Activated CD4-positive, alpha-beta T cell treated with anti-CD3 and anti-CD28 coated beads, Interleukin-2, amount 10 ng/mL, durations not matched to agents 24 days and 14 days (primary cell): ENCODE results near the gene DDX1. TPM values are rescaled to one million over a fixed set of nuclear protein-coding genes. Genes with fewer than 3 reads are reported as not detected.

Experiments
- DNase-seq: peaks from one replicate; pipeline ENCODE4 v3.0.0; 2022
- H3K27ac Mint-ChIP-seq: one replicate; pipeline ENCODE4 v1.8.0; 2022; ENCODE audit warnings: mild to moderate bottlenecking, mixed read lengths
- H3K27me3 Mint-ChIP-seq: one replicate; pipeline ENCODE4 v1.8.0; 2022; ENCODE audit warnings: mixed read lengths
- H3K36me3 Mint-ChIP-seq: one replicate; pipeline ENCODE4 v1.8.0; 2022; ENCODE audit warnings: low read depth, mild to moderate bottlenecking, mixed read lengths
- H3K4me1 Mint-ChIP-seq: one replicate; pipeline ENCODE4 v1.8.0; 2021; ENCODE audit warnings: mixed read lengths
- H3K4me3 Mint-ChIP-seq: one replicate; pipeline ENCODE4 v1.8.0; 2022; ENCODE audit warnings: mild to moderate bottlenecking, moderate library complexity, mixed read lengths
- H3K9me3 Mint-ChIP-seq: one replicate; pipeline ENCODE4 v1.8.0; 2021; ENCODE audit warnings: mixed read lengths
- intact Hi-C: fragments of 100-400 bp; cut with micrococcal nuclease; formaldehyde crosslinking; loops from one replicate; pipeline ENCODE4 v1.15.1; 2023
- total RNA-seq: library from RNA; stranded (reverse); gene quantifications from 2 replicates; pipeline ENCODE4 v1.2.3, GENCODE V29; 2022

Gene DDX1
- total RNA-seq, 1 donor from 2014 or later: 116 TPM

DNA sequence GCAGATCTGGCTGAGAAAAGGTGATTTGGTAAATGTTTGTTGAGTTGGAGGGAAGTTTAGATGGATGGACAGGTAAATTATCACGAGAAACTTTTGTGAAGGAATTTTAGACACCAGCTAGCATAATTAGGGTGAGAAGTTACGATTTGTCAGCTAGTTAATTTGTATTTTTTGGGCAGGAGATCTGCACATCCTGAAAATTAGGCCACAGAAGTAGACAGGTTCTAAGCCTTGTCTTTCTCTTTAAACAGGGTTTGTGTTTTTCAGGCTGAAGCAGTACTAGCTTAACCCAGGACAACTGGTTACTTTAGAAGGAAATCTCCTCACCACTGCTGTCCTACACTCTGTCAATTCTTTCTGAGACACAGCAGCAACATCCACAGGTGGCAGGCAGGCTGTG is 49.1 kb downstream of the DDX1 start:
- intact Hi-C loops: no loop called here
- no peaks in the 10 kb centered on the region for H3K9me3 Mint-ChIP-seq
- no peak overlapping the region for H3K27ac Mint-ChIP-seq
- no peak for DNase-seq
- H3K4me1 Mint-ChIP-seq: no peaks in the 10 kb centered on the region
- no peak overlapping the region for H3K4me3 Mint-ChIP-seq
- no peaks in the 10 kb centered on the region for H3K27me3 Mint-ChIP-seq
- peaks cover 35% of the 10 kb centered on the region for H3K36me3 Mint-ChIP-seq

GRCh38 chr2:15641530-15641982 is 49.9 kb downstream of the DDX1 start:
- no peaks in the 10 kb centered on the region for H3K4me1 Mint-ChIP-seq
- H3K27ac Mint-ChIP-seq: no peak overlapping the region
- H3K4me3 Mint-ChIP-seq: no peak overlapping the region
- peaks cover 34% of the 10 kb centered on the region for H3K36me3 Mint-ChIP-seq
- DNase-seq: no peak
- intact Hi-C loops: no loop called here
- H3K9me3 Mint-ChIP-seq: no peaks in the 10 kb centered on the region
- no peaks in the 10 kb centered on the region for H3K27me3 Mint-ChIP-seq

DNA sequence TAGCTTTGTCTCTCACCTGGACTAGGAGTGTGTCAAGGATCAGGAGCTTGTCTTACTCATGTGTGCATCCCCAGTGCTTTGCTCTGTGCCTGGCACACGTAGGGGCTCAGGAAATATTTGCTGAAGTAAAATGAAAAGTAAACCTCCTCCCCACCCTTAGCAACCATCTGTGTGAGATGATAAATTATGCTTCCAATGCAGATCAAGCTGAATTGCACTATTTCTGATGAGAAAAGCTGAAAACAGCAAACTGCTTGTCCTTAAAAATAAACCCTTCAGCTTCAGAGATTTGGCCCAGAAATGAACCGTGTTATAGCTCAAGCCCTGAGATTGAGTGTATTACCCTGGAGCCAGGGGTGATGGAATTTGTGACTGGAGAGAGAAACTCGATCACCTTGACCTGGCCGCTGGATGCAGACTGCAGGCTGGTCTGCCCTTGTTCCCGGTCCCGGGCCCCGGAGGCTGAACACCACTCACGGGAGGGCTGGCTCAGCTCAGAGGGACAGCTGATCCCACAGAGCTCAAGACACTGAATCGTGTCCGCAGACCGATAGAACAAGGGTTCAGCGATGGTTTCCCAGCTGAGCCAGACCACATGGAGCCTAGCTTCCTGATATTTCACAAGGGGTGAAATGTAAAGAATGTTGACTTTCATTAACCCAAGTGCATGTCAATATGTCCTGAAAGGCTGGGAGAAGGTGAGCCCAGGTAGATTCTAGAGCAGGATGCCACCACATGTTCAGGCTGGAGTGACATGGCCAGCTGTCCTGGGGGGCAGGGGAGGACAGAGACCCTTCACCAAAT is 50.5 kb downstream of the DDX1 start:
- Mint-ChIP-seq H3K27me3 (no peaks in the 10 kb centered on the region), H3K4me1 (no peaks in the 10 kb centered on the region), H3K36me3 (peaks cover 33% of the 10 kb centered on the region), H3K9me3 (no peaks in the 10 kb centered on the region), H3K4me3 (no peak overlapping the region), H3K27ac (no peak overlapping the region)
- DNase-seq: no peak
- intact Hi-C loops: no loop called here

GRCh38 chr2:15642815-15643500 is 51.3 kb downstream of the DDX1 start:
- Mint-ChIP-seq H3K27me3 (no peaks in the 10 kb centered on the region), H3K4me3 (no peak overlapping the region), H3K27ac (no peak overlapping the region), H3K4me1 (no peaks in the 10 kb centered on the region), H3K9me3 (no peaks in the 10 kb centered on the region), H3K36me3 (peaks cover 28% of the 10 kb centered on the region)
- intact Hi-C loops: no loop called here
- no peak for DNase-seq

DNA sequence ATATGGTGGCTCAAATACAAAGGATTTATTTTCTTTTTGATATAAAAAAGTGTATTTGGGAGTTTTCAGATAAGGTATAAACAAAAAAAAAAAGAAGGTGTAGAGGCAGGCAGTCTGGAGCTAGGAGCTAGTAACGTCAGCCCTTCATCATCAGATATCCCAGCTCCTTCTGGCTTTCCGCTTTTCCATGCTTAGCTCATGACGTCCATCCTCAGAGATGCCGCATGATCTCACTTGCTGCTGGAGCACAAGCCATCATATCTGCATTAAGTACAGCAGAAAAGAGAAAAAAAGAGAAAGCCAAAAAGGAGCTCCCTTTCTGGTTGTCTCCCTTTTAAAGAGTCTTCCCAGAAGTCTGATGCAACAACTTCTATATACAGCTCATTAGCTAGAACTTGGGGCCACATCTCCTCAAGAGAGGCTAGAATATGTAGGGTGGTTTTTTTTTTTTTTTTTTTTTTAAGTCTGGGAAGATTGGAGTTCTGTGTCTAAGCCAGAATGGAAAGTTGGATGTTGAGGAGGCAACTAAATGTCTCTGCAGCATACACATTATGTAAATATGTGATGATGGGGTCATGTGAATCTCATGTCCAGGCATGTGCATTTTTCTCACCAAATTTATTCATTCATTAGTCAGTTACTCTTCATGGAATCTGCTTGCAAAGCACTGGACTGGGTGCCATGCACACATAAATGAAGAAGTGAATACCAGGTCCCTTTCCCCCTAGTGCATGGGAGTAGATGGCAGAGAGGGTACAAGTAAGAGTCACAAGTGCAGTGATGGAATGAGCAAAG is 52.3 kb downstream of the DDX1 start:
- no peak for DNase-seq
- Mint-ChIP-seq H3K4me3 (no peak overlapping the region), H3K4me1 (no peaks in the 10 kb centered on the region), H3K27me3 (no peaks in the 10 kb centered on the region), H3K9me3 (no peaks in the 10 kb centered on the region), H3K36me3 (peaks cover 21% of the 10 kb centered on the region), H3K27ac (no peak overlapping the region)
- intact Hi-C loops: no loop called here

DNA sequence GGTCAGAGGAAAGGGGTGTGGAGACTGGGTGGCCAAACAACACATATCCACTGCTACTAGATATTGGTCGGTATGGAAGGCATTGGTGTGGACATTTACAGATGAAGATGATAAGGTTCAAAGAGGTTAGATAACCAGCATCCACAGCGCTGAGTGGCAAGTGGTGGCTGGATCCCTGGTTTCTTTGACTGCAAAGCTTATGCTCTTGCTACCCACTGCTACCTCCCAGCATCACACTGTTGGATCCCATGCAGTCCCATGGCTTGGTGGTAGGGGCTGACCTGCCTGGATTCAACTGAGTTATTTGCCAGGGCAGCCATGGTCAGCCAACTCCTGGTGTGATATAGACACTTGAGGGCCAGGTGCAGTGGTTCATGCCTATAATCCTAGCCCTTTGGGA is 53.6 kb downstream of the DDX1 start:
- DNase-seq: no peak
- Mint-ChIP-seq H3K36me3 (peaks cover 14% of the 10 kb centered on the region), H3K9me3 (no peaks in the 10 kb centered on the region), H3K4me3 (no peak overlapping the region), H3K27ac (no peak overlapping the region), H3K27me3 (no peaks in the 10 kb centered on the region), H3K4me1 (no peaks in the 10 kb centered on the region)
- intact Hi-C loops: no loop called here

GRCh38 chr2:15645720-15646385 is 54.2 kb downstream of the DDX1 start:
- H3K4me3 Mint-ChIP-seq: no peak overlapping the region
- DNase-seq: no peak
- intact Hi-C loops: no loop called here
- H3K27me3 Mint-ChIP-seq: no peaks in the 10 kb centered on the region
- no peak overlapping the region for H3K27ac Mint-ChIP-seq
- H3K4me1 Mint-ChIP-seq: no peaks in the 10 kb centered on the region
- no peaks in the 10 kb centered on the region for H3K9me3 Mint-ChIP-seq
- peaks cover 11% of the 10 kb centered on the region for H3K36me3 Mint-ChIP-seq

- Mint-ChIP-seq H3K4me3 (no peak overlapping the region), H3K36me3 (peaks cover 4% of the 10 kb centered on the region), H3K27me3 (no peaks in the 10 kb centered on the region), H3K4me1 (no peaks in the 10 kb centered on the region), H3K27ac (no peak overlapping the region), H3K9me3 (no peaks in the 10 kb centered on the region)
- DNase-seq: no peak
- intact Hi-C loops: no loop called here
Measured at GRCh38 chr2:15646661-15647060, 55.0 kb downstream of the DDX1 start.

DNA sequence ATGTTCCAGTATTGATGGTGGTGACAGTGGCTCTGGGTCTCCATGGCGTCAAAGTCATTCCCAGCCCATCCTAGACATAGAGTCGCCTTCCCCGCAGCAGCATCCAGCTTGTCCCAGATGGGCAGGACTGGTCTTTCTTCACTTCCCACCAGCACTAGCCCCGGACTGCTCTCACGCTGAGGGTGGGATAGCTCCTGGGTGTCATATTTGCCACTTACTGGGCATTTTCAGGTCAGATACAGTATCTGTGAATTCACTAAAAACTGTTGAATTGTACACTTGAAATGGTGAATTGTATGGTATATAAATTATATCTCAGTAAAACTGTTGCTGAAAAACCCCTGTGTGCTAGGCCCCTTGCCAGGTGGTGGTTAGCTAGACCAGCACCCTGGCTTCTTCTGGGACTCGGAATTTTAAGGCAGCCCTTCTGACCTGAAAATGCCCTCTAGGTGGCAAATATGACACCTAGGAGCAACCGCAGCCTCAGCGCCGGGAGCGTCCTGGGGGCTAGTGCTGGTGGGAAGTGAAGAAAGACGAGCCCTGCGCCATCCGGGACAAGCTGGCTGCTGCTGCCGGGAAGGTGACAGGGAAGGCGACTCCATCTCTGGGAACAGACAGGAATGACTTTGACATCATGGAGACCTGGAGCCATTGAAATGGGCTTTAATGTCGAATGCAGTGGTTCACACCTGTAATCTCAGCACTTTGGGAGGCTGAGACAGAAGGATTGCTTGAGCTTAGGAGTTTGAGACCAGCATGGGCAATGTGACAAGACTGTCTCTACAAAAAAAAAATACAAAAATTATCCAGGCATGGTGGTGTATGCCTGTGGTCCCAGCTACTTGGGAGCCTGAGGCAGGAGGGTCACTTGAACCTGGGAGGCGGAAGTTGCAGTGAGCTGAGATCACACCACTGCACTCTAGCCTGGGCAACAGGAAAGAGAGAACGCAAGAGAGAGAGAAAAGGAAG is 56.2 kb downstream of the DDX1 start:
- H3K9me3 Mint-ChIP-seq: no peaks in the 10 kb centered on the region
- H3K27me3 Mint-ChIP-seq: no peaks in the 10 kb centered on the region
- no peak overlapping the region for H3K27ac Mint-ChIP-seq
- no peaks in the 10 kb centered on the region for H3K4me1 Mint-ChIP-seq
- no peaks in the 10 kb centered on the region for H3K36me3 Mint-ChIP-seq
- no peak overlapping the region for H3K4me3 Mint-ChIP-seq
- intact Hi-C loops: no loop called here
- no peak for DNase-seq

DNA sequence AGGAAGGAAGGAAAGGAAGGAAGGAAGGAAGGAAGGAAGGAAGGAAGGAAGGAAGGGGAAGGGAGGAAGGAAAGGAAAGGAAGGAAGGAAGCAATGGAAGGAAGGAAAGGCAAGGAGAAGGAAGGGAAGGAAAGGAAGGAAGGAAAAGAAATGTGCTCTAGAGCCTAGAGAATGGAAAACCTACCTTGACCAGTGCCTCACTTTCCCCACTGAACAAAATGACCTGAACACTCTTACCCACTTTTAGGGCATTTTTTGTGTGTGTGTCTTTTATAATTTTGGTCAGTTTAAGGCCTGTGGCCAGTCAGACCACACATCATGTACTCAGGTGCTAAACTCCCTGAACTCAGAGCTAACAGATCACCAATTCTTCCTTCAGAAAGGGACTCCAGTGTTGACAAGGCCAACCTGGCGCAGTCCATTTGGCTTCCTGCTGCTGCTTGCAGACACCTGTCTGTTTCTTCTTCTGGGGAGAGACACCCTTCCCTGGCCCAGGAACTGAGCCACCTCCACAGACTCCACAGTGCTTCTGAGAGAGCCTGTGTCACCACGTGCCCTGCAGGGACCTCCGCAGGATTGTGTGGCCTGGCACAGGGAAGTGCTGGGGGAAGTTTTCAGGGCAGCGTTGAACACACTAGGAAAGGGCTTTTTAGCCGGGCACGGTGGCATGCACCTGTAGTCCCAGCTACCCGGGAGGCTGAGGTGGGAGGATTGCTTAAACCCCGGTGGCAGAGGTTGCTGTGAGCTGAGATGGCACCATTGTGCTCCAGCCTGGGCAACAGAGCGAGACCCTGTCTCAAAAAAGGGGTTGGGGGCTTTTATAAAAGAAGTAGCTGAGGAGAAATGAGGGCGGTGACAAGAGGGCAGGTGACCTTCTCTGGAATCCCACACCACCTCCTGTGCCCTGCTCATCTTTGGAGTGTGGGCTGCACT is 57.2 kb downstream of the DDX1 start:
- no peaks in the 10 kb centered on the region for H3K4me1 Mint-ChIP-seq
- H3K36me3 Mint-ChIP-seq: no peaks in the 10 kb centered on the region
- no peak overlapping the region for H3K4me3 Mint-ChIP-seq
- no peak for DNase-seq
- intact Hi-C loops: no loop called here
- no peak overlapping the region for H3K27ac Mint-ChIP-seq
- no peaks in the 10 kb centered on the region for H3K9me3 Mint-ChIP-seq
- H3K27me3 Mint-ChIP-seq: no peaks in the 10 kb centered on the region

DNA sequence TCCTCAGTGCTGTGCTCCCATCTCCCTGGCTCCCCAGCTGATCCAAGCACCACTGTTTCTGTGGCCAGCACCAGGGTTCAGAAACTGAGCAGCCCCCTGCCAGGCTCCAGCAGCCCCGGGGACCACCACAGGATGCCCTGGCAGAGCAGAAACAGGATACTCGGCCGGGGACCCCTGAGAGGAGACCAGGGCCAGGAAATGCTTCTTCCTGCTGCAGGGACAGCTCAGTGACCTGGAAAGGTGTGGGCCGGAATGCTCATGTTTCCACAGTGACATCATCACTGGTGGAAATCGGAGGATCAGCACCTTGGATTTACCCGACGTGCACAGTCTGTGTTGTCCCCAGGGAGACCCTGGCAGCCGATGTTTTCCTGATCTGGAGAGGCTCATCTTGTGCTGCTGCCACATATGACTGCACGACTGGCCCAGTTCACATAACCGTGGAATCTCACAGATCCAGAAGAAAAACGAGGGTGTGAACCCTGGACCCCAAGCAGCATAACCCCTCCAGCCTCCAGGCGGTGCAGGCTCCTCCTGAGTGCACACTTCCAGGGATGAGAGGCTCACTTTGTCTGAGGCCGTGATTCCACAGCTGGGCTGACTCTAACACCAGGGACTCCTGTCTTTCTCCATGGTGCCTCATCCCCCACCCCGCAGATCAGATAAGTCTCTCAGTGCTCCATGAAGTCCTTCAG is 58.0 kb downstream of the DDX1 start:
- H3K27ac Mint-ChIP-seq: no peak overlapping the region
- no peaks in the 10 kb centered on the region for H3K27me3 Mint-ChIP-seq
- no peaks in the 10 kb centered on the region for H3K4me1 Mint-ChIP-seq
- no peaks in the 10 kb centered on the region for H3K9me3 Mint-ChIP-seq
- intact Hi-C loops: no loop called here
- no peak for DNase-seq
- no peaks in the 10 kb centered on the region for H3K36me3 Mint-ChIP-seq
- H3K4me3 Mint-ChIP-seq: no peak overlapping the region
